Nasal cavity respiratory epithelium epithelial cell of viscerocranial mucosa (primary cell): Measurements from ENCODE around the gene PRPF39. TPM values are rescaled to one million over a fixed set of nuclear protein-coding genes. Genes with fewer than 3 reads are reported as not detected.

ENCODE experiments used
- total RNA-seq: library from RNA; depleted of rRNA; stranded (reverse); fragments of >200 nt; gene quantifications from 2 replicates; pipeline ENCODE4 v1.2.3, GENCODE V29; 2014

The PRPF39 gene
- total RNA-seq, result 25.3 and 34.4 TPM in 2 replicates

GRCh38 chr14:45083976-45084722 is at the start of gene PRPF39:
PRPF39 (plus strand) TSS chr14:45084116; CDS start chr14:45095240, 11,124 bp downstream.

GRCh38 chr14:45134051-45134958 is 50.4 kb downstream of the PRPF39 start, which contains the start of gene FKBP3:
FKBP3 (minus strand) TSS chr14:45134481; CDS start chr14:45134456, 25 bp downstream.

GRCh38 chr14:45135659-45136395 is 51.9 kb downstream of the PRPF39 start, which contains the start of gene FANCM:
FANCM (plus strand) TSS chr14:45135930; CDS start chr14:45136032, 102 bp downstream.

Other genes starting within 250 kb of the PRPF39 start
- 18.7 and 19.8 TPM in 2 replicates for gene KLHL28, start 122.2 kb upstream of the PRPF39 start, total RNA-seq
- 11.3 and 19.4 TPM in 2 replicates for gene TOGARAM1, start 121.9 kb upstream of the PRPF39 start, total RNA-seq
- gene FKBP3, start 50.4 kb downstream of the PRPF39 start, total RNA-seq, result 22.6 and 33.2 TPM in 2 replicates
- 3.1 and 3.7 TPM in 2 replicates for gene FANCM, start 51.8 kb downstream of the PRPF39 start, total RNA-seq
- 6.8 and 10.1 TPM in 2 replicates for gene MIS18BP1, start 169.1 kb downstream of the PRPF39 start, total RNA-seq